C4-2B (cell line): ENCODE measurements around the gene TBC1D22A.

Experiments used
- ZFX ChIP-seq: fragments of 450-650 bp; IDR thresholded peaks from 2 replicates; pipeline ENCODE4 v1.6.1; 2017
- TF ChIP-seq, protein P1 (sequence below): fragments of 450-650 bp; conservative IDR thresholded peaks from 2 replicates; pipeline ENCODE4 v1.5.1; 2017; ENCODE audit warnings: mild to moderate bottlenecking

- TF ChIP-seq, protein P1, sequence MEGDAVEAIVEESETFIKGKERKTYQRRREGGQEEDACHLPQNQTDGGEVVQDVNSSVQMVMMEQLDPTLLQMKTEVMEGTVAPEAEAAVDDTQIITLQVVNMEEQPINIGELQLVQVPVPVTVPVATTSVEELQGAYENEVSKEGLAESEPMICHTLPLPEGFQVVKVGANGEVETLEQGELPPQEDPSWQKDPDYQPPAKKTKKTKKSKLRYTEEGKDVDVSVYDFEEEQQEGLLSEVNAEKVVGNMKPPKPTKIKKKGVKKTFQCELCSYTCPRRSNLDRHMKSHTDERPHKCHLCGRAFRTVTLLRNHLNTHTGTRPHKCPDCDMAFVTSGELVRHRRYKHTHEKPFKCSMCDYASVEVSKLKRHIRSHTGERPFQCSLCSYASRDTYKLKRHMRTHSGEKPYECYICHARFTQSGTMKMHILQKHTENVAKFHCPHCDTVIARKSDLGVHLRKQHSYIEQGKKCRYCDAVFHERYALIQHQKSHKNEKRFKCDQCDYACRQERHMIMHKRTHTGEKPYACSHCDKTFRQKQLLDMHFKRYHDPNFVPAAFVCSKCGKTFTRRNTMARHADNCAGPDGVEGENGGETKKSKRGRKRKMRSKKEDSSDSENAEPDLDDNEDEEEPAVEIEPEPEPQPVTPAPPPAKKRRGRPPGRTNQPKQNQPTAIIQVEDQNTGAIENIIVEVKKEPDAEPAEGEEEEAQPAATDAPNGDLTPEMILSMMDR, result no peak
- no peak for TF ChIP-seq ZFX
These were observed 328.8 kb downstream of the TBC1D22A start for GRCh38 chr22:47091246-47091651.
